AG04449 (cell line): ENCODE results near the gene PRDM16.

Source experiments
- CTCF ChIA-PET: fragments of 350-600 bp; formaldehyde crosslinking; extraction: SDS; loops from one replicate; lab custom pipeline; 2021; ENCODE audit warnings: antibody characterized with exemption; lab: Yijun Ruan, JAX
- POLR2A ChIA-PET: fragments of 400-600, 350-600 bp; formaldehyde crosslinking; extraction: SDS; loops from one replicate; lab custom pipeline; 2020; ENCODE audit warnings: antibody characterized with exemption, inconsistent platforms; lab: Yijun Ruan, JAX
- DNase-seq: peaks from one replicate; pipeline ENCODE4 v3.0.0-alpha.2; 2010; ENCODE audit warnings: low read depth, low spot score
- H3K4me3 ChIP-seq: 2 replicates; pipeline ENCODE4 v1.5.1; 2011; ENCODE audit warnings: low read depth, mild to moderate bottlenecking, control low read depth, low read length
- TF ChIP-seq, protein P1 (sequence below): IDR thresholded peaks from one replicate; pipeline ENCODE4 v1.5.1; 2011; ENCODE audit warnings: mild to moderate bottlenecking, moderate library complexity, low read length, control low read depth, inconsistent platforms; ENCODE audit not compliant: insufficient read depth; ENCODE audit errors: missing control alignments

PRDM16 gene

GRCh38 chr1:3136532-3136931, 67.5 kb downstream of the PRDM16 start:
- TF ChIP-seq, protein P1, sequence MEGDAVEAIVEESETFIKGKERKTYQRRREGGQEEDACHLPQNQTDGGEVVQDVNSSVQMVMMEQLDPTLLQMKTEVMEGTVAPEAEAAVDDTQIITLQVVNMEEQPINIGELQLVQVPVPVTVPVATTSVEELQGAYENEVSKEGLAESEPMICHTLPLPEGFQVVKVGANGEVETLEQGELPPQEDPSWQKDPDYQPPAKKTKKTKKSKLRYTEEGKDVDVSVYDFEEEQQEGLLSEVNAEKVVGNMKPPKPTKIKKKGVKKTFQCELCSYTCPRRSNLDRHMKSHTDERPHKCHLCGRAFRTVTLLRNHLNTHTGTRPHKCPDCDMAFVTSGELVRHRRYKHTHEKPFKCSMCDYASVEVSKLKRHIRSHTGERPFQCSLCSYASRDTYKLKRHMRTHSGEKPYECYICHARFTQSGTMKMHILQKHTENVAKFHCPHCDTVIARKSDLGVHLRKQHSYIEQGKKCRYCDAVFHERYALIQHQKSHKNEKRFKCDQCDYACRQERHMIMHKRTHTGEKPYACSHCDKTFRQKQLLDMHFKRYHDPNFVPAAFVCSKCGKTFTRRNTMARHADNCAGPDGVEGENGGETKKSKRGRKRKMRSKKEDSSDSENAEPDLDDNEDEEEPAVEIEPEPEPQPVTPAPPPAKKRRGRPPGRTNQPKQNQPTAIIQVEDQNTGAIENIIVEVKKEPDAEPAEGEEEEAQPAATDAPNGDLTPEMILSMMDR, result no peak
- ChIA-PET POLR2A (no interaction called here), CTCF (no interaction called here)
- no peak for DNase-seq
- H3K4me3 ChIP-seq, result no peak overlapping the region

DNA sequence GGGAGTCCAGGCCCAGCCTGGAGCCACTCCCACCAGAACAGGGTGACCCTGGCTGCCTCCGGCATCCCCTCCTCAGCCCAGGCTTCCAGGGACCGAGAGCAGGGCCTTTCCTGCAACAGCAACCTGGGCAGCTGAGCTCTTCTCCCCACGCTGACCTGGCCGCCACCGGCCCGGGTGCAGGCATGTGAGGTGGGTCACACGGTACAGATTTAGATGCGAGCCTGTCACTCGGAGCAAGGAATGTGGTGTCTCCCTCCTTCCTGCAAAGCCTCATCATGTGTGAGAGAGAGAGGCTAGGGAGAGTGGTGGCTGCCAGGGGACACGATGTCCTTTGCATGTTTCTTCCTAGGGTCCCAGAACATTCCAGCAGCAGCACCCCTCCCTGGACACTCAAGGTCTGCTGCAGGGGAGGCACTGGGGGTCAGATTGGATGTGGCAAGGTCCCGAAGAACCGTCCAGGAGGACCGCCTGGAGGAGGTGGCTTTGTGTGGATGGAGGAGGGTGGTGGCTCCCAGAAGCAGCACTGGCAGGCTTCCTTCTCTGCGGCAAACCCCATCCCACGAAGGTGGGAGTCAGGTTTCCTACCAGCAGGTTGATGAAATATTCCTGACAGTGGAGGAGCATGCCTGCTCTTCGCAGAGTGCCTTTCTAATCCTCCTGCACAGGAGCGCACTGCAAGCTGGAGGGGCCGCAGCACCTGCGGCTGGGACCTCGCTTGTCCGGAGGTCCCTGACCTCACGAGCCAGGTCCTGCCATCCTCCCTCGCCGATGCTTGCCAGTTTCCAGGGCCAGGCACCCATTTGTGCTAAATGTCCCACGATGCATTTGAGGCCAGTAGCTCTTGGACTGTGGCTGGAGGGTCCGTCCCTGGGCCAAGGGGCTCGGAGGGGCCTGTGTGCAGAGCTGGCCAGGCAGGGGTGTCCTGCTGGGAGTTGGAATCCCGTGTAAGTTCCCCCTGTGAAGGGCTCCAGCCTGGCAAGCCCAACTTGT, 68.4 kb downstream of the PRDM16 start:
- CTCF ChIA-PET, result no interaction called here
- DNase-seq, result no peak
- POLR2A ChIA-PET, result no interaction called here
- H3K4me3 ChIP-seq, result no peak overlapping the region
- TF ChIP-seq, protein P1, result no peak

DNA sequence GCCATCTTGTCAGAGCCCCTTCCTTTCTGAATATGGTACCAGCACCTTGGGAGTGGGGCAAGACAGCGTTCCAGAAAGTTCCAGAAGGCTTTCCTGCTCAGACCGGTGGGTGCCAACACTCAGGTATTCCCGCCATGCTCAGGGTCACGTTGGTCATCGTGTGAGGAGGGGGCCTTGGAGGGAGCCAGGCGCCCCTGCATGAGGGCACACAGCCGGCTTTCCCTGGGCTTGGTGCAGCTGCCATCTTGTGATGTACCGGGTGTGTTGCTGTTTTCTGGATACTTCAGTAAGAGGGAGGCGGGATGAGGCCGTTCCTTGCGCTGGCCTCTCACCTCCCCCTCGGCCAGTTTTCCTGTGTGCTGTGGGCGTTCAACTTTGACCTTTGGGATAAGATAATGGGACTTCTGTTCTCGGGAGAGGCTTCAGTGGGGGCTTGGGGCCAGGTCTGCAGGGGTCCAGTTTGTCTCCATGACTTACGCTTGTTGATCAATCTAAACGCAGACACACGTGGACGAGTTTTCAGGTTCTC, 69.7 kb downstream of the PRDM16 start:
- ChIA-PET POLR2A (no interaction called here), CTCF (no interaction called here)
- H3K4me3 ChIP-seq, result no peak overlapping the region
- TF ChIP-seq, protein P1, result no peak
- no peak for DNase-seq

DNA sequence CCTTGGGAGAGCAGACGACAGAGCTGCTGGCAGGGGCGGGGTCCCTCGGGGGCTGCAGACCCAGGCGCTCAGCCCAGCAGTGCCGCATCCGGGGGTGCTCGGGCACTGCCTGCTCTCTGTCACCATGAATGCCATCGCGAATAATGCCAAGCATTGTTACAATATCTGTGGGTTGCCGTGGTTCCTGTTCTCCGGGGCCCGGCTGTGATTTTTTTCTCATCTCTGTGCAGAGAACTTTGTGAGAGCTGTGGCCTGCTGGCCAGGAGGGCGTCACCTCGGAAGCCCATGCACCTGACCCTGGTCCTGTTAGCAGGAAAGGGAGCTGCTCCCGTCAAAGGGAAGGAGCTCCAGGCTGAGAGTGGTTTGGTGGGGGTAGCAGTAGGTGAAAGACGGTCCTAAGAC, 70.4 kb downstream of the PRDM16 start:
- CTCF ChIA-PET, result no interaction called here
- H3K4me3 ChIP-seq, result no peak overlapping the region
- TF ChIP-seq, protein P1, result no peak
- DNase-seq, result no peak
- POLR2A ChIA-PET, result no interaction called here

DNA sequence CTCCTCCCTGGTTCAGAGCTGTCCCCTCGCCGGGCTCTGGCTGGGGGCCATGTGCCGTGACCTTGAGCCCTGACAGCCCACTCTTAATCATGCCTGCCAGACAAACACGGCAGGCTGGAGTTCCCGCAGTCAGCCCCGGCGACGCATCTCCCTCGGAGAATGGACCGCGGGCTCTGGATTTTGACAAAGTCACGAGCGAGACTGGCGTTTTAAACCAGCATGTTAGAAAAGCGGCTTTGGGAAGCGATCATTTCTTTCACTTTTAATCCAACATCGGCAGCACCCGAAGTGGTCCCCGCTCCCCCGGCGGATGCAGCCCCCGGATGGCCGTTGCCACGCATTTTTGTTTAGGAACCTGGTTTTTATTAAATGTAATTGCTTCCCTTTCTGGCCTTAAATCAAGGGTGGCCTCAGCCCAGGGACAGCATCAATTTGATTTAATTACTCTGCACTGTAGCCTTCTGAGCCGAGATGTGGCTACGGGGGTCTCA, 70.9 kb downstream of the PRDM16 start:
- TF ChIP-seq, protein P1, result no peak
- ChIA-PET POLR2A (no interaction called here), CTCF (no interaction called here)
- no peak overlapping the region for H3K4me3 ChIP-seq
- DNase-seq, result no peak

GRCh38 chr1:3140437-3140836, 71.4 kb downstream of the PRDM16 start:
- no peak for DNase-seq
- TF ChIP-seq, protein P1, result no peak
- CTCF ChIA-PET, result no interaction called here
- no peak overlapping the region for H3K4me3 ChIP-seq
- POLR2A ChIA-PET, result no interaction called here
